Adrenal gland (tissue), 5 donors: Measurements from ENCODE around the gene MORN5.

Experiments used
- POLR2A ChIP-seq, 2 donors: fragments of 450-650 bp; IDR thresholded peaks; one replicate each; pipeline ENCODE4 v1.6.1; 2017; ENCODE audit warnings: antibody characterized with exemption in 2 of 2, mild to moderate bottlenecking in 2 of 2, moderate library complexity in 1 of 2
- TF ChIP-seq, protein P1 (sequence below), 6 experiments: fragments of 450-650 bp in 4 of 6; fragments of 200-600 bp in 2 of 6; sonication (generic) in 1 of 6; IDR thresholded peaks; 1 replicate in 5 of 6; 2 replicates in 1 of 6; pipeline versions ENCODE4 v1.5.1 to v1.8.0; 2016 to 2021; ENCODE audit warnings: antibody characterized with exemption in 6 of 6, mild to moderate bottlenecking in 2 of 6, moderate library complexity in 1 of 6
- donor health status: DM: no; HTN: no; CAD: no.

GRCh38 chr9:122225312-122226141 is 65.8 kb downstream of the MORN5 start:
- TF ChIP-seq, protein P1, sequence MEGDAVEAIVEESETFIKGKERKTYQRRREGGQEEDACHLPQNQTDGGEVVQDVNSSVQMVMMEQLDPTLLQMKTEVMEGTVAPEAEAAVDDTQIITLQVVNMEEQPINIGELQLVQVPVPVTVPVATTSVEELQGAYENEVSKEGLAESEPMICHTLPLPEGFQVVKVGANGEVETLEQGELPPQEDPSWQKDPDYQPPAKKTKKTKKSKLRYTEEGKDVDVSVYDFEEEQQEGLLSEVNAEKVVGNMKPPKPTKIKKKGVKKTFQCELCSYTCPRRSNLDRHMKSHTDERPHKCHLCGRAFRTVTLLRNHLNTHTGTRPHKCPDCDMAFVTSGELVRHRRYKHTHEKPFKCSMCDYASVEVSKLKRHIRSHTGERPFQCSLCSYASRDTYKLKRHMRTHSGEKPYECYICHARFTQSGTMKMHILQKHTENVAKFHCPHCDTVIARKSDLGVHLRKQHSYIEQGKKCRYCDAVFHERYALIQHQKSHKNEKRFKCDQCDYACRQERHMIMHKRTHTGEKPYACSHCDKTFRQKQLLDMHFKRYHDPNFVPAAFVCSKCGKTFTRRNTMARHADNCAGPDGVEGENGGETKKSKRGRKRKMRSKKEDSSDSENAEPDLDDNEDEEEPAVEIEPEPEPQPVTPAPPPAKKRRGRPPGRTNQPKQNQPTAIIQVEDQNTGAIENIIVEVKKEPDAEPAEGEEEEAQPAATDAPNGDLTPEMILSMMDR (IDR thresholded peaks at IDR 0.05): no peak
- no peak for TF ChIP-seq POLR2A (IDR thresholded peaks at IDR 0.05)
